SKM-1 (cell line): ENCODE results near the gene EVI5L.
"Not testable (repeated sequence)": the region's sequence is repeated elsewhere in the genome, so short reads cannot be mapped to it uniquely, and the experiment has no call there.

Source experiments
- DNase-seq: peaks from one replicate; lab custom pipeline; 2025; ENCODE audit not compliant: unreplicated experiment; lab: John Stamatoyannopoulos, UW

EVI5L gene

GRCh38 chr19:7845390-7846154, 15.6 kb downstream of the EVI5L start:
- DNase-seq = no peak

DNA sequence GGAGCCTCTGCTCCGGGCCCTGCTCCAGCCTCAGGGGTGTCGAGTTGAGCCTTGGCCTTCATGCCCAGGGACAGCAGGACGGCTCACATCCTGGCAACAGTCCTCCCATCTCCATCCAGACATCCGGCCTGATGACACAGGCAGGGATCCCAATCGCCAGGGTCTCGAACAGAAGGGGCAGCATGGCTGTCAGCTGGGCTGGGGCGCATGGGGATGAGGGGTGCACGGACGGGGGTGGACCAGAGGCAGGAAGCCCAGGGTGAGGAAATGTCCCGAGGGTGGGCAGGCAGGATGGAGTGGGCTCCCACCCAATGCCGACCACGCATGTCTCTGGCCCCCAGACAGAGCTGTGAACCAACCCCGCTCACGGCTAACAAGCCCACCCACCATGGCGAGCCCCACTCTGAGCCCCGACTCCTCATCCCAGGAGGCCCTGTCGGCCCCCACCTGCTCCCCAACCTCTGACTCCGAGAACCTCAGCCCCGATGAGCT, 16.2 kb downstream of the EVI5L start:
- no peak for DNase-seq

- DNase-seq = no peak
These were observed 17.6 kb downstream of the EVI5L start for GRCh38 chr19:7847664-7848063.

DNA sequence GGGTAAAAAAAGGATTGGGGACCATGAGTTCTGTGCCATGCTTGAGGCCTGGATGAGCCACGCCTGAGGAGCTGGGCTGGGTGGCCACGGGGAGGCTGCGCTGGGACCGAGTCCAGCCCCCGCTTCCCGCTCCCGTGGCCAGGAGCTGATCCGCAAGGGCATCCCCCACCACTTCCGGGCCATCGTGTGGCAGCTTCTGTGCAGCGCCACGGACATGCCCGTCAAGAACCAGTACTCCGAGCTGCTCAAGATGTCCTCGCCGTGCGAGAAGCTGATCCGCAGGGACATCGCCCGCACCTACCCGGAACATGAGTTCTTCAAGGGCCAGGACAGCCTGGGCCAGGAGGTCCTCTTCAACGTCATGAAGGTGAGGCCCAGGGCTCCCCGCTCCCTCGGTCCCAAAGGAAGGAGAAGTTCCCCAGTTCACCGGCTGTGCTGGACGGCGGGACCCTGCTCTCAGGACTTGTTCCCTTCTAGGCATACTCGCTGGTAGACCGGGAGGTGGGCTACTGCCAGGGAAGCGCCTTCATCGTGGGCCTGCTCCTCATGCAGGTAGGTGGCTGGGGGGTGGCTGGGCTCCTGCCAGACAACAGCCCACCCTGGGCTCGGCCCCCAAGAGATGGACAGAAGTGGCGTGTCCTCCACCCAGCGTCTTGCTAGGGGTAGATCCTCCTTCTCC, 18.9 kb downstream of the EVI5L start:
- no peak for DNase-seq

GRCh38 chr19:7849631-7849999, 19.6 kb downstream of the EVI5L start:
- no peak for DNase-seq

GRCh38 chr19:7850000-7850813, 20.2 kb downstream of the EVI5L start:
- DNase-seq = no peak

DNA sequence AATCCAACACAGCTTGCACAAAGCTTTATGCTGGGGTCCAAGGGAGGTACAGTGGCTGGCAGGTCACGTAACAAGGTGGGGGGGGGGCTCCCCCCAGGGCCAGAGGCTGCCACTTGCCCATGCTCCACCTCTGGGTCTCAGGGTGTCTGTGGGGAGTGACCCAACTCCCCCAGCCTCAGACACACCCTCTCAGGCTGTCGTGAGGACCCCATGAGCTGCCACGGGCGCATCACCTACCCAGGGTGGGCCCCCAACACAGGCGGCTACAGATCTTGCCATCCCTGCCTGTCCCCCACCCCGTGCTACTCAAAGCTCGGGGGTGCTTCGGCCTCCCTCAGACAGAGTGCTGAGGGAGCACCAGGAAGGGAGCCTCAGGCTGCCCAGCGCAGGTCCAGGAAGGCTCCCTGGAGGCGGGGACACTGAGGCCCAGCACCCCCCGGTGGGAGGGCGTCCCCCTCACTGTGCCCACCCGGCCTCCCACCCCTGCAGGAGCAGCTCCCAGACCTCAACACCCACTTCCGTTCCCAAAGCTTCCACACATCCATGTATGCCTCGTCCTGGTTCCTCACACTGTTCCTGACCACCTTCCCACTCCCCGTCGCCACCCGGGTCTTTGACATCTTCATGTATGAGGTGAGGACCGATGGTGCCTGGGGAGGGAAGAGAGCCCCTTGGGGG, 21.1 kb downstream of the EVI5L start:
- no peak for DNase-seq

DNA sequence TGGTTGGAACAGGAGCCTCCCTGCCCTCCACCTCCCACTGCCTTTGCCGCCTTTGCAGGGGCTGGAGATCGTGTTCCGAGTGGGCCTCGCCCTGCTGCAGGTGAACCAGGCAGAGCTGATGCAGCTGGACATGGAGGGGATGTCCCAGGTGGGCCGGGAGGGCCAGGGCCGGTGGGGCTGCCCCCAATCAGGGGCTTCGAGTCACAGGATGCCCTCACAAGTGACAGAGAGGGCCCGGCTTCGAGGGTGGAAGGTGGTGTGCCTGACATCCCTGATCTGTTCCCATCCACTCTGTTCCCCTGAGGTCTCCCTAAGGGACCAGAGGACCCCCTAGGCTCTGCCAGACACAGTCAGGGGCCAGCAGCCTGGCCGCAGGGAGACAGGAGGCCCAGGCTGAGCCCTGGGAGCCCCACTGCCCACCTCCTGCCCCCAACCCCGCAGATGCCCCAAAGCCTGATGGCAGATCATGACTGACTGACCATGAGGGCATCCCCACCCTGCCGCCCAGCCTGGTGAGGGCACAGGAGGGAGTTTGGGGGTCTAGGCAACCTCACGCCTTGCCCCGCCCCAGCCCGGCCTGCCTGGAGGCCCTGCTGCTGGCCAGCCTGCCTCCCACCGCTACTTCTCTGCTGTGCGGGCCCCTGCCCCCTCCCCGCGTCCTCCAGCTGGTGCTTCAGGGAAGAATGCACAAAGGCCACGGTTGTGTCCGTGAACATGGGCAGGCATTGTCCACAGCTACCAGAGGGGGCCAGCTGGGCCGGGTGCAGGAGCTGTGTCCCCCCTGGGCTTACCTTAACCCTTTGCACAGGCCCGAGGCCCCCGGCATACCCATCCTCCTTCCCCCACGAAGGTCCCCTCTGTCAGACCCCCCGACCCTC, 21.8 kb downstream of the EVI5L start:
- no peak for DNase-seq

DNA sequence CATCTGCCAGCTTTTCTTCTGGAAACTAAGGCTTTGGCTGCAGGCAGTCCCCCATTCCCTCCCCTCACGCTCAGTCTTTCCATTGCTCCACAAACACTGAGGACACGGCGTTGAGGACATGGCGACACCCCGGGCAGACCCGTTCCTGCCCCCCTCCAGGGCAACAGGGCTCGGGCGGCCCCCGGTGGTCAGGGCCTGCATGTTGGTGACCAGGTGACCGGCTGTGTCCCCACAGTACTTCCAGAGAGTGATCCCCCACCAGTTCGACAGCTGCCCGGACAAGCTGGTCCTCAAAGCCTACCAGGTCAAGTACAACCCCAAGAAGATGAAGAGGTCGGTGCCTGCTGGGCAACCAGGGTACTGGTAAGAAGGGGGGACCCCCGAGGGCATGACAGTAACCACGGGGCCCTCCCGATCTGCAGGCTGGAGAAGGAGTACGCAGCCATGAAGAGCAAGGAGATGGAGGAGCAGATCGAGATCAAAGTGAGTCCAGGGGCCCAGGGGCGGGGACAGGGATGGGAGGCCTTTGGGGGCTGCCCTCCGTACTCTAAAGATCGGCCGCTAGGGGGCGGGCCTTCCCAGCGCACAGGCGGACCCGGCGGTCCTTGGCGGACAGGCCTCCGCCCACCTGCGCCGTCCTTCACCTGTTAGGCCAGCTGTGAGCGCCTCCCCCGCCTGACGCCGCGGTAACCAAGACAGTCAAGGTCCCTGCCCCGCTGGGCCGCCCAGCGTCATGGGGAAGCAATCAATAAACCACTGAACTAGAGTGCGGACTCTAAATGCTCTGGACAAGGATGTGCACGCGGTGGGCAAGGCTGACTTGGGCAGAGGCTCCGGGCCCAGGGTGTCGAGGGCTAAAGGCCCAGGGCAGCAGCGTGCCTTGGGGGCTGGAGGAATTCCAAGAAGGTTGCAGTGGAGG, 23.1 kb downstream of the EVI5L start:
- peak; percentile 21 for DNase-seq

GRCh38 chr19:7853770-7854128, 23.7 kb downstream of the EVI5L start:
- DNase-seq = no peak

- no peak for DNase-seq
These were observed 25.5 kb downstream of the EVI5L start for GRCh38 chr19:7855426-7856108.

DNA sequence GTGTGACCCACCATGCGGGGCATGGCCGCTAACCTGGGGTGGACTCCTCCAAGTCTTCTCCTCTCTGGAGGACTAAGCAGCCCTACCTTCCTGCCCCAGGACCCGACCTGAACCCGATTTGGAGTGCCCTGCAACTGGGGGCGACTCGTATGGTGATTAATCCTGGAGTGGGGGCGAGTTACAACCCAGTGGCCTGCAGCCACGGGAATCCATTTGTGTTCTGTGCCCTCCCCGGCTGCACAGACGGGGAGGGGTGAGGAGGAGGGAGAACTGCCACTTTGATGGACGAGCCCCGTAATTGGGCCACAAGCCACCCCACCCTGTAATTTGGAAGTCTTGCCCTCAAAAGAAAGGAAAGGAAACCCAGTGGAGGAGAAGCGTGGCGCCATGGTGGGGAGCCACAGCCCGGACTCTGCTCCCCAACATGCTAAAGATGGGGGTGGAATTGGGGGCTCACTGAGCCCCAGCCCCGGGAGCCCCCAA, 26.1 kb downstream of the EVI5L start:
- no peak for DNase-seq

DNA sequence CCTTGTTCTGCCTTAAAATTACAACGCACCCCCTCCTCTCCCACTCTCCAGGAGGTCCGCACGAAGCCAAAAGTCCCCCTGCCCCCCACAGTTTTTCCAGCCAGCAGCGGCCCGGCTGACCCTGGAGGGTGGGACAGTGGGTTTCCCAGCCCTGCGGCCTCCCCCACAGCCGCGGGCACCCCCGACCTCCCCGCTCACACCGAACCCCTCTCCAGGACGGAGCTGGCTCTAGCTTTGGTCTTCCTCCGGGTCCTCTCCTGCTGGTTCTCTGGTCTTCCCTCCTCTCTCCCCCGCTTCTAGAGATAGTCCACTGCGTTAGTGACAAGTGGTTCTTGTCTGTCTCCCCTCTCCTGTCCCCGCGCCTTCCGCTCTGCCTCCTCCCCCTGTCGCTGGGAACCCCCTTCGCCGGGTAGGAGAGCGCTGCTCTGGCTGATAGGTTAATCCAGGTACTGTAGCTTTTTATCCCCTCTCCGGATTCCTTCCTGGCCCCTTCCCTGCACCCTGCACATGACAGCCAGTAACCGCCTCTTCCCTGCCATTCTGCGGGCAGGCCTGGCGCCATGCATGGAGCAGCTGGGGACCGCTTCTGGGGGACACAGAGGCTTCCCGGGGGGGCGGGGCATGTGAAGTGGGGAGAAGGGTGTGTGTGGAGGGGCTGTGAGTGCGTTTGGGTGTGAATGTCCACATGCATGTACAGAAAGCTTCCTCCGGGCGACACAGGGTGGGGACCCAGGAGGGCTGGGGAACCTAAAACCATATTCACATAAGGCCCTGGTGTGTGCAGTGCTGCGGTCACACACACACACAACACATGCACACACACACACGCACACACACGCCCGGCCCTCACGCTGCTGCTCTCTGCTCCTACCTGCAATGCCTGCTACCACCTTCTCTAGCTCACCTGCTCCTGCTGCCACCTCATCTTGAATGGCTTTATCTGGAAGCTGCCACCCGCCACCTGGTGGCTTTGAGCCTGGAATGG, 27.0 kb downstream of the EVI5L start:
- no peak for DNase-seq

- DNase-seq = no peak
These were observed 27.7 kb downstream of the EVI5L start for GRCh38 chr19:7857727-7858108.

GRCh38 chr19:7858109-7858770, 28.2 kb downstream of the EVI5L start:
- DNase-seq = no peak

DNA sequence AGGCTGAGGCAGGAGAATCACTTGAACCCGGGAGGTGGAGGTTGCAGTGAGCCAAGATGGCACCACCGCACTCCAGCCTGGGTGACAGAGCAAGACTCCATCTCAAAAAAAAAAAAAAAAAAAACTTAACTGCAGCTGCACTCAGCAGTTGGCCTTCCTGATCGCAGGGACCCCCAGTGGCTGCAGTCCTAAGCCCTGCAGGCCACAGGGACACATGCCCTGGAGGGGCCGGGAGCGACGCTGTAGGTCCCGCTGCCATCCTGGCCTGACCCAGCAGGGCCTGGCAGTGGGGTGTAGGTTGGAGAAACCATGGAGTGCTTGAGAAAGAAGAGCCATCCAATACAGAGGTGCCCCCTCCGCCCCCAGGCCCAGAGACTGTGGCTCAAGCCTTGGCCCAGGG, 29.1 kb downstream of the EVI5L start:
- DNase-seq = not testable (repeated sequence)
